WTC11 (cell line): ENCODE data around the gene PIK3R1. TPM values are rescaled to one million over a fixed set of nuclear protein-coding genes. Genes with fewer than 3 reads are reported as not detected.

Experiments
- ATAC-seq: fragments of 200-7000 bp; cut with Tn5 transposase; 2 replicates; pipeline ENCODE4 v1.10.0; 2021; ENCODE audit warnings: mild to moderate bottlenecking, moderate library complexity
- CTCF ChIA-PET: fragments of 300-600 bp; sonication (Branson Sonifier 250); formaldehyde crosslinking; loops from one replicate; lab custom pipeline; 2021; ENCODE audit warnings: antibody characterized with exemption; lab: Charles Lee
- POLR2A ChIA-PET: fragments of 350-600 bp; sonication (Branson Sonifier 250); formaldehyde crosslinking; loops from one replicate; lab custom pipeline; 2021; ENCODE audit warnings: antibody characterized with exemption; lab: Charles Lee
- DNase-seq: peaks from one replicate; pipeline ENCODE4 v3.0.0; 2021; ENCODE audit warnings: low spot score
- H3K27ac Mint-ChIP-seq: 2 replicates; pipeline ENCODE4 v1.8.0; 2021; ENCODE audit warnings: mixed read lengths
- H3K27me3 Mint-ChIP-seq: 2 replicates; pipeline ENCODE4 v1.8.0; 2021; ENCODE audit warnings: low read depth, mild to moderate bottlenecking, moderate library complexity, mixed read lengths
- H3K36me3 Mint-ChIP-seq: 2 replicates; pipeline ENCODE4 v1.8.0; 2021; ENCODE audit warnings: mixed read lengths
- H3K4me1 Mint-ChIP-seq: 2 replicates; pipeline ENCODE4 v1.8.0; 2022; ENCODE audit warnings: mixed read lengths
- H3K4me3 Mint-ChIP-seq: 2 replicates; pipeline ENCODE4 v1.8.0; 2021; ENCODE audit warnings: mild to moderate bottlenecking, moderate library complexity, mixed read lengths
- H3K9me3 Mint-ChIP-seq: 2 replicates; pipeline ENCODE4 v1.8.0; 2021; ENCODE audit warnings: mixed read lengths
- ATF6 ChIP-seq: sonication (generic); formaldehyde crosslinking; IDR thresholded peaks from 2 replicates; pipeline ENCODE4 v1.8.1; 2023; ENCODE audit warnings: mild to moderate bottlenecking, missing genetic modification reagents
- CBFB ChIP-seq: sonication (generic); formaldehyde crosslinking; IDR thresholded peaks from 2 replicates; pipeline ENCODE4 v1.8.1; 2022; ENCODE audit warnings: mild to moderate bottlenecking, low read depth, missing genetic modification reagents
- CDX4 ChIP-seq: fragments of 250-450 bp; sonication (Bioruptor Pico); IDR thresholded peaks from 2 replicates; pipeline ENCODE4 v1.9.0; 2021; ENCODE audit warnings: moderate library complexity, mild to moderate bottlenecking, inconsistent platforms, borderline replicate concordance
- CREM ChIP-seq: sonication (generic); formaldehyde crosslinking; IDR thresholded peaks from 2 replicates; pipeline ENCODE4 v1.8.1; 2022; ENCODE audit warnings: mild to moderate bottlenecking, missing genetic modification reagents, moderate library complexity
- CTCF ChIP-seq: fragments of 200-600 bp; IDR thresholded peaks from 2 replicates; pipeline ENCODE4 v1.8.0; 2022; ENCODE audit warnings: antibody characterized with exemption
- E2F4 ChIP-seq: sonication (generic); formaldehyde crosslinking; IDR thresholded peaks from 2 replicates; pipeline ENCODE4 v1.8.1; 2022; ENCODE audit warnings: low read depth, mild to moderate bottlenecking, moderate library complexity, missing genetic modification reagents, borderline replicate concordance
- EMX1 ChIP-seq: fragments of 250-450 bp; sonication (Bioruptor Pico); IDR thresholded peaks from 2 replicates; pipeline ENCODE4 v1.8.0; 2021; ENCODE audit warnings: mild to moderate bottlenecking
- JUN ChIP-seq: sonication (generic); formaldehyde crosslinking; IDR thresholded peaks from 2 replicates; pipeline ENCODE4 v1.8.0; 2023; ENCODE audit warnings: mild to moderate bottlenecking, missing genetic modification reagents
- PRRX2 ChIP-seq: fragments of 250-450 bp; sonication (Bioruptor Pico); IDR thresholded peaks from 2 replicates; pipeline ENCODE4 v1.8.0; 2021; ENCODE audit warnings: mild to moderate bottlenecking
- TCF7 ChIP-seq: sonication (generic); formaldehyde crosslinking; IDR thresholded peaks from 2 replicates; pipeline ENCODE4 v1.8.0; 2022; ENCODE audit warnings: mild to moderate bottlenecking, low read depth, missing genetic modification reagents, moderate library complexity
- TEAD4 ChIP-seq: sonication (generic); formaldehyde crosslinking; IDR thresholded peaks from 2 replicates; pipeline ENCODE4 v1.8.0; 2022; ENCODE audit warnings: mild to moderate bottlenecking, missing genetic modification reagents
- USF2 ChIP-seq: sonication (generic); formaldehyde crosslinking; IDR thresholded peaks from 2 replicates; pipeline ENCODE4 v1.8.1; 2023; ENCODE audit warnings: mild to moderate bottlenecking, missing genetic modification reagents, moderate library complexity
- ZNF219 ChIP-seq: sonication (generic); formaldehyde crosslinking; IDR thresholded peaks from 2 replicates; pipeline ENCODE4 v1.8.0; 2023; ENCODE audit warnings: missing genetic modification reagents, mild to moderate bottlenecking, borderline replicate concordance
- ZNF423 ChIP-seq: fragments of 250-450 bp; sonication (Bioruptor Pico); IDR thresholded peaks from 2 replicates; pipeline ENCODE4 v2.1.2; 2022; ENCODE audit warnings: mild to moderate bottlenecking, moderate library complexity
- ZNF425 ChIP-seq: fragments of 250-450 bp; sonication (Bioruptor Pico); conservative IDR thresholded peaks from 2 replicates; pipeline ENCODE4 v1.9.0; 2021; ENCODE audit warnings: mild to moderate bottlenecking
- ZNF532 ChIP-seq: fragments of 250-450 bp; sonication (Bioruptor Pico); IDR thresholded peaks from 2 replicates; pipeline ENCODE4 v1.9.0; 2021; ENCODE audit warnings: mild to moderate bottlenecking, borderline replicate concordance
- total RNA-seq: library from RNA; stranded (reverse); gene quantifications from 3 replicates; pipeline ENCODE4 v1.2.3, GENCODE V29; 2021

PIK3R1 gene
- total RNA-seq, 1 experiment from 2014 or later, result 11.3 TPM

- POLR2A ChIA-PET, result no interaction called here
- Mint-ChIP-seq H3K36me3 (peaks cover 6% of the 10 kb centered on the region; the same call in 1 of the 2 replicates), H3K27ac (no peak overlapping the region), H3K4me1 (peaks cover 22% of the 10 kb centered on the region)
- ATAC-seq (no peak), DNase-seq (no peak)
- TF ChIP-seq CREM (CRISPR knock-in tag), result no peak
- no peak for TF ChIP-seq ZNF425 (CRISPR knock-in tag)
- TF ChIP-seq PRRX2, result no peak
- TF ChIP-seq ZNF423 (CRISPR knock-in tag), result no peak
- TF ChIP-seq ATF6 (CRISPR knock-in tag), result no peak
- no peak for TF ChIP-seq ZNF219
- TF ChIP-seq, all 79 proteins: peak for 0
- peak overlapping the region; percentile 75 for H3K4me3 Mint-ChIP-seq
- CTCF ChIA-PET, result no interaction called here
- H3K9me3 Mint-ChIP-seq, result peaks cover 3% of the 10 kb centered on the region; the same call in 1 of the 2 replicates
- H3K27me3 Mint-ChIP-seq, result peaks cover 82% of the 10 kb centered on the region
These were observed 2.0 kb downstream of the PIK3R1 start for GRCh38 chr5:68217528-68217927.

- ATAC-seq, result no peak
- Mint-ChIP-seq H3K4me1 (peaks cover 16% of the 10 kb centered on the region), H3K27me3 (peaks cover 65% of the 10 kb centered on the region), H3K27ac (no peak overlapping the region), H3K36me3 (peaks cover 6% of the 10 kb centered on the region; the same call in 1 of the 2 replicates), H3K4me3 (no peak overlapping the region), H3K9me3 (peaks cover 3% of the 10 kb centered on the region; the same call in 1 of the 2 replicates)
- CTCF ChIA-PET, result no interaction called here
- DNase-seq, result no peak
- POLR2A ChIA-PET, result no interaction called here
- TF ChIP-seq CBFB (CRISPR knock-in tag) (no peak), ZNF532 (CRISPR knock-in tag) (no peak), CDX4 (CRISPR knock-in tag) (no peak), JUN (no peak), CTCF (no peak), TEAD4 (no peak), USF2 (CRISPR knock-in tag) (no peak), E2F4 (CRISPR knock-in tag) (no peak), TCF7 (no peak), ATF6 (CRISPR knock-in tag) (no peak), EMX1 (CRISPR knock-in tag) (no peak)
These were observed 3.7 kb downstream of the PIK3R1 start for GRCh38 chr5:68219161-68219816.
